Measurements from ENCODE around the gene NKD1. TPM values are rescaled to one million over a fixed set of nuclear protein-coding genes. Genes with fewer than 3 reads are reported as not detected.

NKD1 gene
- total RNA-seq, 1 donor from 2014 or later: 0.43 TPM

DNA sequence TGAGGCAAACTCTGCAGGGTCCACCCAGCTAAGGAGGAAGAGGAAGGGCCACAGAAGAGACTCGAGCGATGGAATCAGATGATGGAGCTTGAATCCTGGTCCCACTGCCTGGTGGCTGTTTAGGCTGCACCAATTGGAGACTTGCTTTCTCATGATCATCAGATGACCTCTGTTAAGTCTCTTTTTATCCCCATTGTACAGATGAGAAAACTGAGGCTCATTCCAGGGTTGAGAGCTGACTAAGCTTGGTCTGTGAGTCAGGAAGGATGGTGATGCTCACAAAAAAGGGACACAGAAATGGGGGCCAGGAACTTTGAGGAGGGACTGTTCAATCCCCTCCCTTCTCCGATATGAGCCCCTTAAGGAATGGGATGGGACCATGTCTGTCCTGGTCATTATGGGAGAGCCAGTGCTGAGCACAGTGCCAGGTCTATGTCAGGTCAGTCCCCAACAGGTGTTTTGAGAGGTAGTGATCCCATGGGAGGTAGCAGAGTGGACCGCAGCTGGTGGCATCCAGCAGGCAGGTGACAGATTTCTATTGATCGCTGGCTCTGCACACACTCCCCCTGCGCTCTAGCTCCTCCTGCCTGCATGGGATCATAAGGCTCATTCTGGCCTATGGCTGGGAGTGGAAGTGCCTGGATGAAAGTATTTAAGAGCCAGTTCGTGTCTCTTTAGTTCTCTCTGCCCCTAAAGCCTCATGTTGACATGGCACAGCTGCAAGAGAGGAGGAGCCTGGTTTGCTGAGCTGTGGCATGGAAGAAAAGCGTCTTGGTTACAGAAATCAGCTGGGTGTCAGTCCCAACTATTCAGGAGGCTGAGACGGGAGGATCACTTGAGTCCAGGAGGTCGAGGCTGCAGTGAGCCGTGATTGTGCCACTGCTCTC, 105.7 kb downstream of the NKD1 start:
- Mint-ChIP-seq H3K36me3 (ENCODE audit: unreplicated experiment) (no peaks in the 10 kb centered on the region), H3K9me3 (ENCODE audit: unreplicated experiment) (peaks cover 4% of the 10 kb centered on the region), H3K4me1 (ENCODE audit: unreplicated experiment) (no peaks in the 10 kb centered on the region), H3K4me3 (ENCODE audit: unreplicated experiment) (no peak overlapping the region), H3K27me3 (ENCODE audit: unreplicated experiment) (no peaks in the 10 kb centered on the region), H3K27ac (ENCODE audit: unreplicated experiment) (no peak overlapping the region)
- DNase-seq (ENCODE audit: extremely low spot score, unreplicated experiment): no peak
- TF ChIP-seq, protein P1, sequence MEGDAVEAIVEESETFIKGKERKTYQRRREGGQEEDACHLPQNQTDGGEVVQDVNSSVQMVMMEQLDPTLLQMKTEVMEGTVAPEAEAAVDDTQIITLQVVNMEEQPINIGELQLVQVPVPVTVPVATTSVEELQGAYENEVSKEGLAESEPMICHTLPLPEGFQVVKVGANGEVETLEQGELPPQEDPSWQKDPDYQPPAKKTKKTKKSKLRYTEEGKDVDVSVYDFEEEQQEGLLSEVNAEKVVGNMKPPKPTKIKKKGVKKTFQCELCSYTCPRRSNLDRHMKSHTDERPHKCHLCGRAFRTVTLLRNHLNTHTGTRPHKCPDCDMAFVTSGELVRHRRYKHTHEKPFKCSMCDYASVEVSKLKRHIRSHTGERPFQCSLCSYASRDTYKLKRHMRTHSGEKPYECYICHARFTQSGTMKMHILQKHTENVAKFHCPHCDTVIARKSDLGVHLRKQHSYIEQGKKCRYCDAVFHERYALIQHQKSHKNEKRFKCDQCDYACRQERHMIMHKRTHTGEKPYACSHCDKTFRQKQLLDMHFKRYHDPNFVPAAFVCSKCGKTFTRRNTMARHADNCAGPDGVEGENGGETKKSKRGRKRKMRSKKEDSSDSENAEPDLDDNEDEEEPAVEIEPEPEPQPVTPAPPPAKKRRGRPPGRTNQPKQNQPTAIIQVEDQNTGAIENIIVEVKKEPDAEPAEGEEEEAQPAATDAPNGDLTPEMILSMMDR (IDR thresholded peaks at IDR 0.05): no peak

DNA sequence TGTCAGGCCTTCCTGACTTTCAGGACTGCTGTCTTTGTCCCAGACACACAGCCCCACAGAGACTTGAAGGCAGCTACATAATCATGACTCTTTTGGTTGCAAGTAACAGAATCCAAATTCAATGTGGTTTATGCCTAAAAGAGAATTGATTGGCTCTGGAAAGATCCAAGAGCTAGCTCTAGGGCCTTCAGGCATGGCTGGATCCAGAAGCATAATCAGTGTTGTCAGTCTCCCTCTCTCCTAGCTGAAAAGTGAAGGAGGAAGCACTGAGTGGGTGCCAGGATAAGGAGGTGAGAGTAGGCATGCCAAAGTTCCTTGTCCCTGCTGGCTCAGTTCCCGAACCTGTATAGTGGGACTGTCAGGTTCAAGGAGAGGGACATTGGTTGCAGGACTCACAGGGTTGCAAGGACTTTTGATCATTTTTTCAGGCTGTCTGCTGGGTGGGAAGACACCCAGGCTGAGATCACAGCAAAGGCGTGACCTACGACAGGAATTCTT, 107.4 kb downstream of the NKD1 start:
- Mint-ChIP-seq H3K27me3 (ENCODE audit: unreplicated experiment) (peaks cover 1% of the 10 kb centered on the region), H3K36me3 (ENCODE audit: unreplicated experiment) (no peaks in the 10 kb centered on the region), H3K27ac (ENCODE audit: unreplicated experiment) (no peak overlapping the region), H3K4me3 (ENCODE audit: unreplicated experiment) (no peak overlapping the region), H3K4me1 (ENCODE audit: unreplicated experiment) (no peaks in the 10 kb centered on the region), H3K9me3 (ENCODE audit: unreplicated experiment) (peaks cover 4% of the 10 kb centered on the region)
- DNase-seq (ENCODE audit: extremely low spot score, unreplicated experiment): no peak
- TF ChIP-seq, protein P1 (IDR thresholded peaks at IDR 0.05): no peak

DNA sequence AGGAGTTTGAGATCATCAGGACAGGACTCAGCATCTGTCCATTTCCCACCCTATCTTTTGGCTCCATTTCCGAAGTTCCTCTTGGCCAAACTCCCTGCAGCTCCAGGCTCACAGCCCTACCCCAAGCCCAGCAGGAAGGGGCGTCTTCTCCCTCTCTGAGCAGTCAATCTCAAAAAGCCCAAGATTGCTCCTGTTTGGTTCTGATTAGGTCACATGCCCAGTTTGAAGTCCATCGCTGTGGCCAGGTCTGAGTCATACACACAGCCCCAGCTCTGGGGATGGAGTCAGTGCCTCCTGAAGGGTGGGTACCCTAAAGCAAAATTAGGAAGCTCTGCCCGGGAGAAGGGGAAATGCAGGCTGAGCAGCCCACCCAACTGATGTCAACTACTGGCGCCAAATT, 109.0 kb downstream of the NKD1 start:
- no peaks in the 10 kb centered on the region for H3K4me1 Mint-ChIP-seq (ENCODE audit: unreplicated experiment)
- H3K36me3 Mint-ChIP-seq (ENCODE audit: unreplicated experiment): no peaks in the 10 kb centered on the region
- H3K27ac Mint-ChIP-seq (ENCODE audit: unreplicated experiment): no peak overlapping the region
- no peak for DNase-seq (ENCODE audit: extremely low spot score, unreplicated experiment)
- H3K27me3 Mint-ChIP-seq (ENCODE audit: unreplicated experiment): peaks cover 2% of the 10 kb centered on the region
- no peaks in the 10 kb centered on the region for H3K9me3 Mint-ChIP-seq (ENCODE audit: unreplicated experiment)
- no peak overlapping the region for H3K4me3 Mint-ChIP-seq (ENCODE audit: unreplicated experiment)
- TF ChIP-seq, protein P1 (IDR thresholded peaks at IDR 0.05): no peak

DNA sequence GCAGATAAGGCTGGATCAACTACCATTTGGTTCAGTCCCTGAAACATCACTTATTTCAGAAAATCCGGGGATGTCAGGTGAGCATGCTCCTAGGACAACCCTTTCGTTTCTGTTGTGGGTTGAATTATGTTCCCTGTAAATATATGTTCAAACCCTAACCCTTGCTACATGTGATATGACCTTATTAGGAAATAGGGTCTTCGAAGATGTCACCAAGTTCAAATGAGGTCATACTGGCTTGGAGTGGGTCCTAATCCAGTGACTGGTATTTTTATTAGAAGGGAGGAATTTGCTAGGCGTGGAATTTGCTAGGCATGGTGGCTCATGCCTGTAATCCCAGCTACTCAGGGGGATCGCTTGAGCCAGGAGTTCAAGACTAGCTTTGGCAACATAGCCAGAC, 111.6 kb downstream of the NKD1 start:
- H3K4me3 Mint-ChIP-seq (ENCODE audit: unreplicated experiment): no peak overlapping the region

More for the DNA sequence above, 111.6 kb downstream of the NKD1 start:
- TF ChIP-seq, protein P1 (IDR thresholded peaks at IDR 0.05): no peak
- Mint-ChIP-seq H3K36me3 (ENCODE audit: unreplicated experiment) (no peaks in the 10 kb centered on the region), H3K9me3 (ENCODE audit: unreplicated experiment) (no peaks in the 10 kb centered on the region), H3K27ac (ENCODE audit: unreplicated experiment) (no peak overlapping the region), H3K4me1 (ENCODE audit: unreplicated experiment) (no peaks in the 10 kb centered on the region), H3K27me3 (ENCODE audit: unreplicated experiment) (peaks cover 2% of the 10 kb centered on the region)
- DNase-seq (ENCODE audit: extremely low spot score, unreplicated experiment): no peak
